ENCODE results near the gene TK1. TPM values are rescaled to one million over a fixed set of nuclear protein-coding genes. Genes with fewer than 3 reads are reported as not detected.

The TK1 gene
- polyA plus RNA-seq, 2 of the 4 experiments (the other 2 are of a cell fraction) = 90.9 to 355 TPM

GRCh38 chr17:78133179-78133951 lies 53.5 kb downstream of the TK1 start:
- ChIA-PET CTCF (interaction anchor here (1.3 to 24.0 kb wide), 12 partner anchors 9 to 119 kb away, joined by 3 to 295 read pairs (median 14); partner anchors contain the start of genes SYNGR2, TK1, TMC6 and TMC8), POLR2A (no interaction called here)
- TF ChIP-seq RARB (CRISPR knock-in tag; IDR thresholded peaks at IDR 0.05) (no peak), RCOR1 (IDR thresholded peaks at IDR 0.05; ENCODE audit: low read depth, low read length) (no peak), BHLHE40 (IDR thresholded peaks at IDR 0.05; ENCODE audit: low read depth, low read length) (no peak), POLR2AphosphoS2 (conservative IDR thresholded peaks at IDR 0.05; ENCODE audit: low read length) (no peak), MAZ (IDR thresholded peaks at IDR 0.05; ENCODE audit: borderline replicate concordance, low read depth, low read length) (no peak), RAD21 (conservative IDR thresholded peaks at IDR 0.05 in 1 of 2, IDR thresholded peaks at IDR 0.05 in 1 of 2) (no peak), MYC (IDR thresholded peaks at IDR 0.05; ENCODE audit: borderline replicate concordance, low read length) (no peak), KDM5A (IDR thresholded peaks at IDR 0.05) (no peak), GATA3 (IDR thresholded peaks at IDR 0.05; ENCODE audit: borderline replicate concordance) (no peak), MAFK (IDR thresholded peaks at IDR 0.05; ENCODE audit: partially characterized antibody) (no peak), SREBF2 (IDR thresholded peaks at IDR 0.05) (no peak), BCL3 (IDR thresholded peaks at IDR 0.05) (no peak), NR3C1 (IDR thresholded peaks at IDR 0.05) (no peak), JUN (IDR thresholded peaks at IDR 0.05) (no peak), CHD2 (IDR thresholded peaks at IDR 0.05; ENCODE audit: low read length, partially characterized antibody) (no peak), NPAS2 (CRISPR knock-in tag; IDR thresholded peaks at IDR 0.05; ENCODE audit: borderline replicate concordance) (no peak), ESRRA (IDR thresholded peaks at IDR 0.05; ENCODE audit: borderline replicate concordance, low read length) (no peak), TFCP2L1 (CRISPR knock-in tag; IDR thresholded peaks at IDR 0.05) (no peak), FOSB (CRISPR knock-in tag; IDR thresholded peaks at IDR 0.05) (no peak)
- no peak overlapping the region for H3K27ac ChIP-seq
- FAIRE-seq (no peak), ATAC-seq (peak in 1 of 2 experiments; percentile 1; a peak in 2 of 6 replicates), DNase-seq (ENCODE audit: low read depth in 1 of 2, low spot score in 1 of 2) (no peak)
- H3K9me3 ChIP-seq = no peaks in the 10 kb centered on the region
- 91% methylated on average over 30 of the region's 30 CpGs for WGBS (ENCODE audit: missing lambda C conversion rate)
- H3K4me1 ChIP-seq = peaks cover 6% of the 10 kb centered on the region; the same call in 1 of the 3 replicates
- H3K4me3 ChIP-seq = no peak overlapping the region
- no peak overlapping the region for H3K4me2 ChIP-seq

- peaks cover 7% of the 10 kb centered on the region for H3K4me1 ChIP-seq
Observed at GRCh38 chr17:78132767-78133178, 54.1 kb downstream of the TK1 start.

More at GRCh38 chr17:78132767-78133178, 54.1 kb downstream of the TK1 start:
- Histone ChIP-seq H3K4me2 (no peak overlapping the region), H3K27ac (no peak overlapping the region), H3K4me3 (no peak overlapping the region), H3K9me3 (no peaks in the 10 kb centered on the region)
- ChIA-PET POLR2A (no interaction called here), CTCF (interaction anchor here (1.5 to 24.0 kb wide), 5 partner anchors 9 to 42 kb away, joined by 3 to 295 read pairs (median 164); partner anchors contain the start of genes SYNGR2, TMC6 and TMC8)
- FAIRE-seq (no peak), DNase-seq (ENCODE audit: low read depth in 1 of 2, low spot score in 1 of 2) (no peak), ATAC-seq (no peak)
- 88% methylated on average over 9 of the region's 9 CpGs for WGBS (ENCODE audit: missing lambda C conversion rate)
- TF ChIP-seq CTCF (IDR thresholded peaks at IDR 0.05) (no peak), RFX5 (IDR thresholded peaks at IDR 0.05) (no peak), RNF2 (IDR thresholded peaks at IDR 0.05; ENCODE audit: borderline replicate concordance, low read depth) (no peak), BCL3 (IDR thresholded peaks at IDR 0.05) (no peak), POLR2AphosphoS2 (conservative IDR thresholded peaks at IDR 0.05; ENCODE audit: low read length) (no peak), KDM5A (IDR thresholded peaks at IDR 0.05) (no peak), USF2 (IDR thresholded peaks at IDR 0.05) (no peak), HOXB13 (CRISPR knock-in tag; IDR thresholded peaks at IDR 0.05; ENCODE audit: low read depth) (no peak), JUNB (IDR thresholded peaks at IDR 0.05) (no peak), ATOH8 (CRISPR knock-in tag; IDR thresholded peaks at IDR 0.05; ENCODE audit: low read depth) (no peak), SMC3 (IDR thresholded peaks at IDR 0.05) (no peak), NFE2L2 (conservative IDR thresholded peaks at IDR 0.05; ENCODE audit: low read length) (no peak)
